Endothelial cell of umbilical vein (primary cell): ENCODE data around the gene ARHGAP32. TPM values are rescaled to one million over a fixed set of nuclear protein-coding genes. Genes with fewer than 3 reads are reported as not detected.

Experiments used
- BruUV-seq: library from RNA; stranded (reverse); fragments of 400-500 nt; replicated peaks from 2 replicates; lab custom pipeline; 2021; lab: Mats Ljungman, UMichigan
- CTCF ChIA-PET: fragments of 300-600, 350-600 bp; sonication (Branson Sonifier 250); formaldehyde crosslinking; loops from one replicate; lab custom pipeline; 2021; ENCODE audit warnings: antibody characterized with exemption, inconsistent platforms; lab: Charles Lee
- POLR2A ChIA-PET: fragments of 300-600, 350-600 bp; sonication (Branson Sonifier 250); formaldehyde crosslinking; loops from one replicate; lab custom pipeline; 2021; ENCODE audit warnings: antibody characterized with exemption, inconsistent platforms; lab: Charles Lee
- DNase-seq: peaks from one replicate; pipeline ENCODE4 v3.0.0-alpha.2; 2011; ENCODE audit warnings: low read depth, low spot score
- FAIRE-seq: peaks from 2 replicates; lab custom pipeline; 2011; peaks lifted over from hg19 to GRCh38; lab: Jason Lieb, UNC
- H2AFZ ChIP-seq: 2 replicates; pipeline ENCODE4 v1.6.0; 2012; ENCODE audit warnings: low read depth, low read length, control low read depth, inconsistent platforms
- H3K27ac ChIP-seq: 2 replicates; pipeline ENCODE4 v1.5.1; 2011; ENCODE audit warnings: low read depth, mild to moderate bottlenecking, control low read depth, low read length, moderate library complexity; ENCODE audit not compliant: insufficient read depth
- H3K27me3 ChIP-seq, 2 experiments: 2 replicates each; pipeline versions ENCODE4 v1.6.0 to v1.6.1; 2011; ENCODE audit warnings: low read length in 2 of 2, mixed read lengths in 1 of 2; ENCODE audit not compliant: control insufficient read depth in 2 of 2, insufficient read depth in 2 of 2
- H3K36me3 ChIP-seq, 2 experiments: 2 replicates in 1 of 2; 3 replicates in 1 of 2; pipeline ENCODE4 v1.5.1; 2011; ENCODE audit warnings: low read length in 2 of 2, mild to moderate bottlenecking in 1 of 2, moderate library complexity in 1 of 2; ENCODE audit not compliant: control insufficient read depth in 2 of 2, insufficient read depth in 2 of 2; ENCODE audit errors: extremely low read depth in 1 of 2
- H3K4me1 ChIP-seq: 3 replicates; pipeline ENCODE4 v1.5.1; 2011; ENCODE audit warnings: mild to moderate bottlenecking, low read length; ENCODE audit not compliant: control insufficient read depth, insufficient read depth; ENCODE audit errors: extremely low read depth
- H3K4me2 ChIP-seq: 2 replicates; pipeline ENCODE4 v1.6.1; 2011; ENCODE audit warnings: low read length, control low read depth, mixed read lengths; ENCODE audit not compliant: insufficient read depth
- H3K4me3 ChIP-seq, 3 experiments: fragments of 200-600 bp in 1 of 3; sonication (generic), shearing (Covaris generic) in 1 of 3; replicated peaks in 1 of 3; 2 replicates each; pipeline ENCODE4 v1.5.1; 2011 to 2016; ENCODE audit warnings: control low read depth in 3 of 3, low read length in 3 of 3, mild to moderate bottlenecking in 2 of 3, inconsistent platforms in 1 of 3, low read depth in 1 of 3, moderate library complexity in 1 of 3; ENCODE audit not compliant: insufficient read depth in 1 of 3
- H3K79me2 ChIP-seq: 2 replicates; pipeline ENCODE4 v1.6.0; 2012; ENCODE audit warnings: low read length, inconsistent platforms; ENCODE audit not compliant: control insufficient read depth, insufficient read depth
- H3K9ac ChIP-seq: replicated peaks from 2 replicates; pipeline ENCODE3; 2011; ENCODE audit warnings: low read length, control low read depth; ENCODE audit not compliant: insufficient read depth; ENCODE audit errors: extremely low read depth
- H3K9me1 ChIP-seq: replicated peaks from 3 replicates; pipeline ENCODE4 v1.6.0; 2011; ENCODE audit warnings: mild to moderate bottlenecking, low read length; ENCODE audit not compliant: control insufficient read depth, insufficient read depth; ENCODE audit errors: extremely low read depth
- H3K9me3 ChIP-seq: replicated peaks from 2 replicates; pipeline ENCODE4 v1.5.1; 2012; ENCODE audit warnings: low read length, inconsistent platforms; ENCODE audit not compliant: control insufficient read depth, insufficient read depth
- H4K20me1 ChIP-seq: replicated peaks from 2 replicates; pipeline ENCODE3; 2011; ENCODE audit warnings: mild to moderate bottlenecking, low read length; ENCODE audit not compliant: control insufficient read depth, insufficient read depth; ENCODE audit errors: extremely low read depth
- FOS ChIP-seq: IDR thresholded peaks from 2 replicates; pipeline ENCODE4 v1.6.1; 2011; ENCODE audit warnings: mild to moderate bottlenecking, low read length, moderate library complexity, borderline replicate concordance; ENCODE audit not compliant: insufficient read depth
- GATA2 ChIP-seq: IDR thresholded peaks from 2 replicates; pipeline ENCODE4 v1.7.0; 2011; ENCODE audit warnings: low read depth, mild to moderate bottlenecking, moderate library complexity, mixed read lengths, low read length; ENCODE audit not compliant: insufficient read length, insufficient read depth
- MYC ChIP-seq: IDR thresholded peaks from one replicate; pipeline ENCODE4 v1.6.1; 2011; ENCODE audit warnings: mild to moderate bottlenecking, low read depth, low read length
- POLR2A ChIP-seq: IDR thresholded peaks from 2 replicates; pipeline ENCODE4 v1.6.1; 2012; ENCODE audit warnings: low read depth, mild to moderate bottlenecking, control low read depth, low read length
- POLR2AphosphoS5 ChIP-seq: IDR thresholded peaks from 2 replicates; pipeline ENCODE4 v1.6.1; 2012; ENCODE audit warnings: low read depth, mild to moderate bottlenecking, control low read depth, low read length, moderate library complexity; ENCODE audit not compliant: insufficient read depth
- dilution Hi-C: fragments of 300-500 bp; cut with MboI; formaldehyde crosslinking; loops from one replicate; pipeline ENCODE4 v1.15.0; 2019; ENCODE audit warnings: low sequenced_read_pairs; ENCODE audit not compliant: extremely low pct_ligation_motif_present
- intact Hi-C: fragments of 100-400 bp; cut with micrococcal nuclease; formaldehyde crosslinking; loops from one replicate; pipeline ENCODE4 v1.10.0; 2022
- polyA plus RNA-seq, 4 experiments: library from polyadenylated mRNA; depleted of rRNA in 3 of 4; stranded (reverse) in 3 of 4; unstranded in 1 of 4; fragments of >200 nt; gene quantifications; 2 replicates each; pipeline versions ENCODE4 v1.2.1 to v1.2.3, GENCODE V29; 2011 to 2012; ENCODE audit warnings: missing spikeins in 1 of 4
- total RNA-seq: library from RNA; stranded (reverse); gene quantifications from 2 replicates; pipeline ENCODE4 v1.2.3, GENCODE V29; 2021
- TF ChIP-seq, protein P1 (sequence below), 2 donors: IDR thresholded peaks; 1 replicate in 1 of 2; 2 replicates in 1 of 2; pipeline ENCODE4 v1.5.1; 2011; ENCODE audit warnings: low read length in 2 of 2, mild to moderate bottlenecking in 2 of 2, moderate library complexity in 2 of 2, control low read depth in 1 of 2, inconsistent platforms in 1 of 2, low read depth in 1 of 2; ENCODE audit not compliant: insufficient read depth in 1 of 2; ENCODE audit errors: extremely low read depth in 1 of 2
- TF ChIP-seq, protein P2 (sequence below): IDR thresholded peaks from 2 replicates; pipeline ENCODE4 v1.6.1; 2011; ENCODE audit not compliant: insufficient read depth, insufficient read length

ARHGAP32 gene
- total and polyA plus RNA-seq, 2 donors (not counting 3 experiments of a cell fraction or from before 2014, with no cell fraction given), result 3.4 to 9.1 TPM

DNA sequence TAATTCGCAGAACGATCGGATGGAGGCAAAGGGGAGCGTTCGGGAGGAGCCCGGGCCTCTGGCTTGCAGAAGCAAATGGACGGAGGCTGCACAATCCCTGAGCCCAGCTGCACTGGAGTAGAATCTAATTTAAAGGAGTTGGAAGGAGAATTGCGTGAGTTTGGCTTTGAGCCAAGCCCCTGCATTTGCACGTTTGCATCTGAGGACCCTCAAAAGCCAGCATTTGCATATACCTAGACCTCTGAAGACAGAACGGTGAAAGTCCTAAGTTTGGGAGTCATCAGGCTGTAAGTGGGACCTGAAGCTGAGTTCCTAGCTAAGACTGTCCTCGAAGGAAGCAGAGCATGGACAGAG, 265.0 kb downstream of the ARHGAP32 start:
- Histone ChIP-seq H3K27ac (no peak overlapping the region), H3K9ac (no peak overlapping the region), H3K79me2 (no peaks in the 10 kb centered on the region), H3K9me1 (no peaks in the 10 kb centered on the region), H3K4me2 (no peak overlapping the region), H2AFZ (no peak overlapping the region), H3K4me3 (no peak overlapping the region), H4K20me1 (no peaks in the 10 kb centered on the region), H3K27me3 (peaks cover 2% of the 10 kb centered on the region in 2 experiments), H3K4me1 (no peaks in the 10 kb centered on the region), H3K9me3 (no peaks in the 10 kb centered on the region), H3K36me3 (no peaks in the 10 kb centered on the region)
- DNase-seq (no peak), FAIRE-seq (no peak)
- CTCF ChIA-PET, result interaction anchor here (1.8 to 2.5 kb wide), 2 partner anchors 19 to 21 kb away, joined by 5 to 9 read pairs; no protein-coding TSS in a partner anchor
- POLR2A ChIA-PET, result no interaction called here
- dilution Hi-C loops (no loop called here), intact Hi-C loops (no loop called here)
- no TSS peak for BruUV-seq
- TF ChIP-seq FOS, result no peak
- no peak for TF ChIP-seq POLR2A
- no peak for TF ChIP-seq GATA2
- TF ChIP-seq MYC, result no peak
- TF ChIP-seq, protein P1, sequence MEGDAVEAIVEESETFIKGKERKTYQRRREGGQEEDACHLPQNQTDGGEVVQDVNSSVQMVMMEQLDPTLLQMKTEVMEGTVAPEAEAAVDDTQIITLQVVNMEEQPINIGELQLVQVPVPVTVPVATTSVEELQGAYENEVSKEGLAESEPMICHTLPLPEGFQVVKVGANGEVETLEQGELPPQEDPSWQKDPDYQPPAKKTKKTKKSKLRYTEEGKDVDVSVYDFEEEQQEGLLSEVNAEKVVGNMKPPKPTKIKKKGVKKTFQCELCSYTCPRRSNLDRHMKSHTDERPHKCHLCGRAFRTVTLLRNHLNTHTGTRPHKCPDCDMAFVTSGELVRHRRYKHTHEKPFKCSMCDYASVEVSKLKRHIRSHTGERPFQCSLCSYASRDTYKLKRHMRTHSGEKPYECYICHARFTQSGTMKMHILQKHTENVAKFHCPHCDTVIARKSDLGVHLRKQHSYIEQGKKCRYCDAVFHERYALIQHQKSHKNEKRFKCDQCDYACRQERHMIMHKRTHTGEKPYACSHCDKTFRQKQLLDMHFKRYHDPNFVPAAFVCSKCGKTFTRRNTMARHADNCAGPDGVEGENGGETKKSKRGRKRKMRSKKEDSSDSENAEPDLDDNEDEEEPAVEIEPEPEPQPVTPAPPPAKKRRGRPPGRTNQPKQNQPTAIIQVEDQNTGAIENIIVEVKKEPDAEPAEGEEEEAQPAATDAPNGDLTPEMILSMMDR (IDR thresholded peaks at IDR 0.05; ENCODE audit: extremely low read depth in 1 of 2, insufficient read depth in 1 of 2, low read depth in 1 of 2, low read length in 2 of 2), result no peak
- TF ChIP-seq POLR2AphosphoS5, result no peak
- TF ChIP-seq, protein P2, sequence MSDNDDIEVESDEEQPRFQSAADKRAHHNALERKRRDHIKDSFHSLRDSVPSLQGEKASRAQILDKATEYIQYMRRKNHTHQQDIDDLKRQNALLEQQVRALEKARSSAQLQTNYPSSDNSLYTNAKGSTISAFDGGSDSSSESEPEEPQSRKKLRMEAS, result no peak
